Measurements from ENCODE around the gene RRP15. TPM values are rescaled to one million over a fixed set of nuclear protein-coding genes. Genes with fewer than 3 reads are reported as not detected.

RRP15 gene
- total RNA-seq, 1 experiment from 2014 or later = 32.1 TPM

DNA sequence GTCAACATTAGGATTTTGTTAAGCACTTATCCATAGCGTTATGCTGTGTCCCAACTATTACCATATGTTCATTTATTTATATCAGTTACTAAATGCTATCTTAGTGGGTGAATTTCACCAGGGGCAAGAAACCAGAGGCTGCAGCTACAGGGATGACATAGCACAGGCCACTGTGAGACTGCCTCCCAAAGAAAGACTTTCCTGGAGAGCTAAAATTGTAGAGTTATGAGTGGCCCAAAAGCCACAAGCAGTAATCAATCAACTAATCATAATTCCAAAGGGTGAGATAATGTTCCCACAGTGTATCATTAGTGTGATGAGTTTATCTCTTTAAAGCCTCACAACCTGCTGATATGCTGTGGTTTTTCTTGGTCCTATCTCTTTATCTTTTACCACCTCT is 56.2 kb downstream of the RRP15 start:
- Histone ChIP-seq H3K36me3 (ENCODE audit: control insufficient read depth, insufficient read depth, low read length) (no peaks in the 10 kb centered on the region; the same call in 1 of the 2 replicates), H3K4me1 (ENCODE audit: control insufficient read depth, insufficient read depth, low read length) (peaks cover 32% of the 10 kb centered on the region), H3K27me3 (ENCODE audit: control insufficient read depth, insufficient read depth, low read length) (no peaks in the 10 kb centered on the region), H3K27ac (ENCODE audit: low read length) (peak overlapping the region; percentile 100; the same call in 1 of the 2 replicates), H3K9me3 (ENCODE audit: control insufficient read depth, insufficient read depth, low read depth, low read length) (no peaks in the 10 kb centered on the region), H3K4me3 (ENCODE audit: low read depth in 2 of 2, low read length in 2 of 2) (no peak overlapping the region)
- no TSS peak for BruUV-seq (replicated peaks)
- POLR2A ChIA-PET = no interaction called here
- CTCF ChIA-PET = interaction anchor here (1.0 kb wide), 1 partner anchor 205 kb away, joined by 3 read pairs; no protein-coding TSS in a partner anchor
- no peak for TF ChIP-seq SIN3A (IDR thresholded peaks at IDR 0.05; ENCODE audit: borderline replicate concordance, insufficient read depth, low read depth, low read length)
- TF ChIP-seq, protein P1, sequence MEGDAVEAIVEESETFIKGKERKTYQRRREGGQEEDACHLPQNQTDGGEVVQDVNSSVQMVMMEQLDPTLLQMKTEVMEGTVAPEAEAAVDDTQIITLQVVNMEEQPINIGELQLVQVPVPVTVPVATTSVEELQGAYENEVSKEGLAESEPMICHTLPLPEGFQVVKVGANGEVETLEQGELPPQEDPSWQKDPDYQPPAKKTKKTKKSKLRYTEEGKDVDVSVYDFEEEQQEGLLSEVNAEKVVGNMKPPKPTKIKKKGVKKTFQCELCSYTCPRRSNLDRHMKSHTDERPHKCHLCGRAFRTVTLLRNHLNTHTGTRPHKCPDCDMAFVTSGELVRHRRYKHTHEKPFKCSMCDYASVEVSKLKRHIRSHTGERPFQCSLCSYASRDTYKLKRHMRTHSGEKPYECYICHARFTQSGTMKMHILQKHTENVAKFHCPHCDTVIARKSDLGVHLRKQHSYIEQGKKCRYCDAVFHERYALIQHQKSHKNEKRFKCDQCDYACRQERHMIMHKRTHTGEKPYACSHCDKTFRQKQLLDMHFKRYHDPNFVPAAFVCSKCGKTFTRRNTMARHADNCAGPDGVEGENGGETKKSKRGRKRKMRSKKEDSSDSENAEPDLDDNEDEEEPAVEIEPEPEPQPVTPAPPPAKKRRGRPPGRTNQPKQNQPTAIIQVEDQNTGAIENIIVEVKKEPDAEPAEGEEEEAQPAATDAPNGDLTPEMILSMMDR (IDR thresholded peaks at IDR 0.05) = no peak
- TF ChIP-seq, protein P2, sequence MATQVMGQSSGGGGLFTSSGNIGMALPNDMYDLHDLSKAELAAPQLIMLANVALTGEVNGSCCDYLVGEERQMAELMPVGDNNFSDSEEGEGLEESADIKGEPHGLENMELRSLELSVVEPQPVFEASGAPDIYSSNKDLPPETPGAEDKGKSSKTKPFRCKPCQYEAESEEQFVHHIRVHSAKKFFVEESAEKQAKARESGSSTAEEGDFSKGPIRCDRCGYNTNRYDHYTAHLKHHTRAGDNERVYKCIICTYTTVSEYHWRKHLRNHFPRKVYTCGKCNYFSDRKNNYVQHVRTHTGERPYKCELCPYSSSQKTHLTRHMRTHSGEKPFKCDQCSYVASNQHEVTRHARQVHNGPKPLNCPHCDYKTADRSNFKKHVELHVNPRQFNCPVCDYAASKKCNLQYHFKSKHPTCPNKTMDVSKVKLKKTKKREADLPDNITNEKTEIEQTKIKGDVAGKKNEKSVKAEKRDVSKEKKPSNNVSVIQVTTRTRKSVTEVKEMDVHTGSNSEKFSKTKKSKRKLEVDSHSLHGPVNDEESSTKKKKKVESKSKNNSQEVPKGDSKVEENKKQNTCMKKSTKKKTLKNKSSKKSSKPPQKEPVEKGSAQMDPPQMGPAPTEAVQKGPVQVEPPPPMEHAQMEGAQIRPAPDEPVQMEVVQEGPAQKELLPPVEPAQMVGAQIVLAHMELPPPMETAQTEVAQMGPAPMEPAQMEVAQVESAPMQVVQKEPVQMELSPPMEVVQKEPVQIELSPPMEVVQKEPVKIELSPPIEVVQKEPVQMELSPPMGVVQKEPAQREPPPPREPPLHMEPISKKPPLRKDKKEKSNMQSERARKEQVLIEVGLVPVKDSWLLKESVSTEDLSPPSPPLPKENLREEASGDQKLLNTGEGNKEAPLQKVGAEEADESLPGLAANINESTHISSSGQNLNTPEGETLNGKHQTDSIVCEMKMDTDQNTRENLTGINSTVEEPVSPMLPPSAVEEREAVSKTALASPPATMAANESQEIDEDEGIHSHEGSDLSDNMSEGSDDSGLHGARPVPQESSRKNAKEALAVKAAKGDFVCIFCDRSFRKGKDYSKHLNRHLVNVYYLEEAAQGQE (IDR thresholded peaks at IDR 0.05; ENCODE audit: insufficient read depth in 1 of 2, low read depth in 2 of 2, low read length in 1 of 2) = no peak
- no peak for TF ChIP-seq POLR2AphosphoS5 (IDR thresholded peaks at IDR 0.05; ENCODE audit: low read depth, low read length)
- TF ChIP-seq TCF7L2 (IDR thresholded peaks at IDR 0.05; ENCODE audit: low read depth, low read length) = no peak
- intact Hi-C loops (cut with micrococcal nuclease; ENCODE audit: unreplicated experiment) (no loop called here), in situ Hi-C loops (cut with HindIII; ENCODE audit: low pct_unique_long_range_greater_than_20kb, low sequenced_read_pairs) (no loop called here)
- DNase-seq (ENCODE audit: low read depth, low spot score) (no peak), ATAC-seq (no peak)

DNA sequence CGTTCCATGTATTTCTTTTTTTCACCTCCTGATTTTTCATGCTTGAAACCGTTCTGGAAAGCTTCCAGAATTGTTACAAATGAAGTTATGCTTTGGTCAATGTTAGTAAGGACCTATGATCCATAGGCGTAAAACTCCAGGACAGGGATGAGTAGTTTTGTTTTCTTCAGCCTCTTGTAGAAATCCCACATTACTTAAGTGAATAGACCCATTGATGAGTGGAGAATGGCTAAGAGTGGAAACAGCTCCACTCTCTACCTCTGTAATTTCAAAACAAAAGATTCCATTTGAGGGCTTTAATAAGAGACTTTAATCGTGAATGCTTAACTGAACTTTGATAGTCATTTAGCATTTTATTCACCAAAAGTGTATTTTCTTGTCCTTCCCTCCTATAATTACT is 57.0 kb downstream of the RRP15 start:
- no TSS peak for BruUV-seq (replicated peaks)
- DNase-seq (ENCODE audit: low read depth, low spot score) (no peak), ATAC-seq (no peak)
- Histone ChIP-seq H3K4me1 (ENCODE audit: control insufficient read depth, insufficient read depth, low read length) (peaks cover 24% of the 10 kb centered on the region), H3K9me3 (ENCODE audit: control insufficient read depth, insufficient read depth, low read depth, low read length) (no peaks in the 10 kb centered on the region), H3K4me3 (ENCODE audit: low read depth in 2 of 2, low read length in 2 of 2) (no peak overlapping the region), H3K27me3 (ENCODE audit: control insufficient read depth, insufficient read depth, low read length) (no peaks in the 10 kb centered on the region), H3K36me3 (ENCODE audit: control insufficient read depth, insufficient read depth, low read length) (no peaks in the 10 kb centered on the region; the same call in 1 of the 2 replicates), H3K27ac (ENCODE audit: low read length) (peak overlapping the region; percentile 100)
- in situ Hi-C loops (cut with HindIII; ENCODE audit: low pct_unique_long_range_greater_than_20kb, low sequenced_read_pairs) (no loop called here), intact Hi-C loops (cut with micrococcal nuclease; ENCODE audit: unreplicated experiment) (no loop called here)
- TF ChIP-seq, protein P1 (IDR thresholded peaks at IDR 0.05) = no peak
- TF ChIP-seq TCF7L2 (IDR thresholded peaks at IDR 0.05; ENCODE audit: low read depth, low read length) (no peak), SIN3A (IDR thresholded peaks at IDR 0.05; ENCODE audit: borderline replicate concordance, insufficient read depth, low read depth, low read length) (no peak), POLR2AphosphoS5 (IDR thresholded peaks at IDR 0.05; ENCODE audit: low read depth, low read length) (no peak)
- TF ChIP-seq, protein P2 (IDR thresholded peaks at IDR 0.05; ENCODE audit: insufficient read depth in 1 of 2, low read depth in 2 of 2, low read length in 1 of 2) = no peak
- POLR2A ChIA-PET = no interaction called here
- CTCF ChIA-PET = no interaction called here

All from Panc1 (cell line).